GM12878 (cell line): Measurements from ENCODE around the gene TMEM52. TPM values are rescaled to one million over a fixed set of nuclear protein-coding genes. Genes with fewer than 3 reads are reported as not detected.
A peak's percentile ranks its signal among the peaks of the same experiment; 100 is the strongest.

ENCODE experiments used
- ATAC-seq: fragments of 200-7000 bp; cut with Tn5 transposase; 3 replicates; pipeline ENCODE4 v1.9.1; 2020; ENCODE audit warnings: mild to moderate bottlenecking, moderate library complexity
- BruUV-seq: library from RNA; stranded (reverse); fragments of 400-500 nt; replicated peaks from 2 replicates; lab custom pipeline; 2021; lab: Mats Ljungman, UMichigan
- CTCF ChIA-PET: fragments of 300-600 bp; sonication (Branson Sonifier 250); formaldehyde crosslinking; extraction: SDS; loops from one replicate; lab custom pipeline; 2021; ENCODE audit warnings: inconsistent platforms; lab: Yijun Ruan, JAX
- POLR2A ChIA-PET: fragments of 350-600 bp; formaldehyde crosslinking; extraction: SDS; loops from one replicate; lab custom pipeline; 2021; ENCODE audit warnings: inconsistent platforms; lab: Charles Lee
- RAD21 ChIA-PET: fragments of 300-600 bp; sonication (Branson Sonifier 250); formaldehyde crosslinking; loops from one replicate; lab custom pipeline; 2023; ENCODE audit warnings: antibody characterized with exemption; ENCODE audit not compliant: unreplicated experiment; lab: Charles Lee
- SMC1A ChIA-PET: fragments of 300-600 bp; sonication (Branson Sonifier 250); formaldehyde crosslinking; loops from one replicate; lab custom pipeline; 2023; ENCODE audit not compliant: unreplicated experiment, uncharacterized antibody; lab: Charles Lee
- DNase-seq: peaks from one replicate; pipeline ENCODE4 v3.0.0-alpha.2; 2011; ENCODE audit warnings: low read depth, low spot score
- FAIRE-seq: peaks from 3 replicates; lab custom pipeline; 2011; peaks lifted over from hg19 to GRCh38; lab: Jason Lieb, UNC
- H2AFZ ChIP-seq: 2 replicates; pipeline ENCODE4 v1.6.0; 2011; ENCODE audit warnings: low read depth, low read length, control low read depth; ENCODE audit not compliant: control insufficient read depth
- H3K27ac ChIP-seq: 2 replicates; pipeline ENCODE4 v1.5.1; 2011; ENCODE audit warnings: control low read depth; ENCODE audit not compliant: control insufficient read depth, insufficient read depth
- H3K27me3 ChIP-seq, 2 experiments: replicated peaks in 1 of 2; 2 replicates each; pipeline versions ENCODE4 v1.6.0 to v1.6.1; 2011; ENCODE audit warnings: low read length in 1 of 2; ENCODE audit not compliant: control insufficient read depth in 2 of 2, insufficient read depth in 2 of 2
- H3K36me3 ChIP-seq, 2 experiments: 2 replicates each; pipeline ENCODE4 v1.5.1; 2011; ENCODE audit warnings: low read length in 1 of 2; ENCODE audit not compliant: control insufficient read depth in 2 of 2, insufficient read depth in 2 of 2
- H3K4me1 ChIP-seq: 2 replicates; pipeline ENCODE4 v1.6.1; 2011; ENCODE audit warnings: mild to moderate bottlenecking, low read length, moderate library complexity, mixed read lengths; ENCODE audit not compliant: control insufficient read depth, insufficient read depth
- H3K4me2 ChIP-seq: 2 replicates; pipeline ENCODE4 v1.6.0; 2011; ENCODE audit warnings: control low read depth; ENCODE audit not compliant: control insufficient read depth, insufficient read depth
- H3K4me3 ChIP-seq: fragments of 200-600 bp; sonication (generic); 2 replicates; pipeline ENCODE4 v1.5.1; 2016
- H3K79me2 ChIP-seq: 2 replicates; pipeline ENCODE4 v1.6.0; 2011; ENCODE audit warnings: low read length; ENCODE audit not compliant: control insufficient read depth, insufficient read depth
- H3K9ac ChIP-seq: 2 replicates; pipeline ENCODE4 v1.8.0; 2011; ENCODE audit warnings: low read length, control low read depth, mixed read lengths; ENCODE audit not compliant: control insufficient read depth, insufficient read depth
- H3K9me3 ChIP-seq: replicated peaks from 3 replicates; pipeline ENCODE4 v1.5.1; 2011; ENCODE audit warnings: mild to moderate bottlenecking, low read length; ENCODE audit not compliant: control insufficient read depth, insufficient read depth
- H4K20me1 ChIP-seq: 2 replicates; pipeline ENCODE4 v1.6.0; 2011; ENCODE audit not compliant: control insufficient read depth, insufficient read depth
- FOS ChIP-seq: IDR thresholded peaks from 3 replicates; pipeline ENCODE4 v1.6.1; 2011; ENCODE audit warnings: borderline replicate concordance; ENCODE audit not compliant: insufficient read length; ENCODE audit errors: extremely low read depth
- MTA2 ChIP-seq: fragments of 450-650 bp; IDR thresholded peaks from 2 replicates; pipeline ENCODE4 v1.6.1; 2016; ENCODE audit warnings: low read depth, mild to moderate bottlenecking, moderate library complexity
- NFIC ChIP-seq: IDR thresholded peaks from 2 replicates; pipeline ENCODE4 v1.6.1; 2012; ENCODE audit warnings: low read depth, mild to moderate bottlenecking, inconsistent platforms, low read length, moderate library complexity
- PAX8 ChIP-seq: fragments of 450-650 bp; IDR thresholded peaks from 2 replicates; pipeline ENCODE4 v1.6.1; 2017; ENCODE audit warnings: mild to moderate bottlenecking, moderate library complexity
- PML ChIP-seq: IDR thresholded peaks from 2 replicates; pipeline ENCODE4 v1.6.1; 2012; ENCODE audit warnings: low read length, inconsistent platforms
- POLR2A ChIP-seq: IDR thresholded peaks from 2 replicates; pipeline ENCODE4 v1.6.1; 2011; ENCODE audit warnings: low read depth, mild to moderate bottlenecking, low read length
- POLR2AphosphoS5 ChIP-seq: IDR thresholded peaks from 2 replicates; pipeline ENCODE4 v1.6.1; 2011; ENCODE audit warnings: mild to moderate bottlenecking, low read length, inconsistent platforms
- SREBF2 ChIP-seq: IDR thresholded peaks from 2 replicates; pipeline ENCODE4 v1.6.1; 2012; ENCODE audit warnings: mild to moderate bottlenecking, low read length
- USF2 ChIP-seq: IDR thresholded peaks from 2 replicates; pipeline ENCODE4 v1.6.1; 2011; ENCODE audit warnings: low read depth, low read length, improper control_type of control experiment, borderline replicate concordance
- ZNF207 ChIP-seq: fragments of 450-650 bp; IDR thresholded peaks from 2 replicates; pipeline ENCODE4 v1.6.1; 2014; ENCODE audit warnings: antibody characterized with exemption, mild to moderate bottlenecking, borderline replicate concordance
- WGBS: methylation state at CpG from one replicate; pipeline ENCODE4 v1.1.6; 2016; ENCODE audit warnings: low lambda C conversion rate; ENCODE audit not compliant: insufficient replicate concordance, insufficient coverage; ENCODE audit errors: missing lambda C conversion rate; 5-methylcytosine and 5-hydroxymethylcytosine counted together
- in situ Hi-C: fragments of 300-500 bp; cut with MboI; formaldehyde crosslinking; loops from 9 replicates; pipeline ENCODE4 v1.14.3; 2018; ENCODE audit warnings: mixed read lengths
- intact Hi-C: fragments of 100-400 bp; cut with micrococcal nuclease; formaldehyde crosslinking; loops from one replicate; pipeline ENCODE4 v1.14.2; 2022; ENCODE audit not compliant: unreplicated experiment
- polyA plus RNA-seq, 11 experiments: library from polyadenylated mRNA; depleted of rRNA in 4 of 11; unstranded in 6 of 11; stranded (reverse) in 5 of 11; fragments of >200 nt; fragmentation: Nextera tagmentation in 4 of 11; fragmentation: Illumina TruSeq in 1 of 11; extraction: Ambion mirVana in 4 of 11; extraction: Trizol in 1 of 11; gene quantifications; 1 replicate in 1 of 11; 2 replicates in 10 of 11; pipeline versions ENCODE4 v1.2.1 to v1.2.3, GENCODE V29; 2011 to 2016; ENCODE audit warnings: inconsistent platforms in 2 of 11, missing spikeins in 2 of 11, low read depth in 1 of 11
- total RNA-seq, 4 experiments: library from RNA; depleted of rRNA in 3 of 4; stranded (reverse); fragments of >200 nt in 3 of 4; fragmentation: Illumina TruSeq in 1 of 4; extraction: Trizol in 1 of 4; gene quantifications; 2 replicates each; pipeline versions ENCODE4 v1.2.1 to v1.2.3, GENCODE V29; 2013 to 2021

Gene TMEM52
- total and polyA plus RNA-seq, 10 of the 15 experiments (the other 5 are each of a cell fraction or from before 2014, with no cell fraction given): 0.17 to 0.33 (median 0.24) TPM; not detected in 7

GRCh38 chr1:1881727-1882126 lies 37.4 kb downstream of the TMEM52 start:
- TF ChIP-seq FOS (no peak), SREBF2 (no peak), USF2 (no peak)
- H3K4me1 ChIP-seq: no peaks in the 10 kb centered on the region
- 95% methylated on average over 6 of the region's 6 CpGs for WGBS
- H3K4me3 ChIP-seq: no peak overlapping the region
- BruUV-seq: no TSS peak
- peaks cover 83% of the 10 kb centered on the region for H3K79me2 ChIP-seq
- intact Hi-C loops (no loop called here), in situ Hi-C loops (no loop called here)
- ChIA-PET SMC1A (interaction anchor here (1.8 to 1.9 kb wide), 2 partner anchors 12 to 24 kb away, joined by 6 read pairs; no protein-coding TSS in a partner anchor), POLR2A (interaction anchor here (0.5 to 0.7 kb wide), 3 partner anchors 14 to 1782 kb away, joined by 3 to 5 read pairs (median 4); no protein-coding TSS in a partner anchor), RAD21 (interaction anchor here (1.6 kb wide), 1 partner anchor 54 kb away, joined by 5 read pairs; no protein-coding TSS in a partner anchor), CTCF (interaction anchor here (1.0 to 1.9 kb wide), 4 partner anchors 12 to 33 kb away, joined by 3 to 7 read pairs (median 4); no protein-coding TSS in a partner anchor)
- no peaks in the 10 kb centered on the region for H3K9me3 ChIP-seq
- no peak; the same call in 2 of the 3 replicates for ATAC-seq
- H3K9ac ChIP-seq: no peak overlapping the region
- no peak for DNase-seq
- peaks cover 12 to 18% of the 10 kb centered on the region in 2 experiments; a peak in 3 of 4 replicates for H3K36me3 ChIP-seq
- no peak for FAIRE-seq
- H4K20me1 ChIP-seq: peaks cover 30% of the 10 kb centered on the region
- no peak overlapping the region for H3K4me2 ChIP-seq
- H2AFZ ChIP-seq: no peak overlapping the region
- H3K27ac ChIP-seq: no peak overlapping the region
- no peaks in the 10 kb centered on the region for H3K27me3 ChIP-seq

- H3K9ac ChIP-seq: no peak overlapping the region
- H3K4me3 ChIP-seq: no peak overlapping the region
- no peaks in the 10 kb centered on the region for H3K27me3 ChIP-seq
- TF ChIP-seq POLR2AphosphoS5 (peak; percentile 73), NFIC (no peak), PML (no peak), MTA2 (no peak), ZNF207 (no peak), PAX8 (no peak), POLR2A (peak; percentile 45; the same call in 1 of the 2 replicates)
- TF ChIP-seq, all 136 proteins: peak for 2
- 49% methylated on average over 13 of the region's 13 CpGs for whole genome bisulfite sequencing
- Histone ChIP-seq H3K27ac (no peak overlapping the region), H3K79me2 (peaks cover 84% of the 10 kb centered on the region), H3K9me3 (no peaks in the 10 kb centered on the region), H2AFZ (no peak overlapping the region), H3K4me2 (no peak overlapping the region), H3K4me1 (no peaks in the 10 kb centered on the region), H3K36me3 (peaks cover 20 to 22% of the 10 kb centered on the region in 2 experiments; a peak in 3 of 4 replicates), H4K20me1 (peaks cover 36% of the 10 kb centered on the region)
- BruUV-seq: TSS peak; percentile 37
- intact Hi-C loops: no loop called here
- CTCF ChIA-PET: interaction anchor here (1.2 to 1.5 kb wide), 2 partner anchors 25 to 26 kb away, joined by 4 to 6 read pairs; no protein-coding TSS in a partner anchor
- no peak for DNase-seq
- SMC1A ChIA-PET: interaction anchor here (1.7 to 1.9 kb wide), 2 partner anchors 11 to 53 kb away, joined by 4 to 6 read pairs; no protein-coding TSS in a partner anchor
- no peak for ATAC-seq
- RAD21 ChIA-PET: no interaction called here
- POLR2A ChIA-PET: no interaction called here
- no peak for FAIRE-seq
- in situ Hi-C loops: no loop called here
These were observed 38.3 kb downstream of the TMEM52 start for GRCh38 chr1:1880617-1881312.
